Measurements from ENCODE around the gene KIAA1671. TPM values are rescaled to one million over a fixed set of nuclear protein-coding genes. Genes with fewer than 3 reads are reported as not detected.
A peak's percentile ranks its signal among the peaks of the same experiment; 100 is the strongest.

KIAA1671 gene
- polyA plus RNA-seq, 3 donors: 4.4 to 5.5 (median 4.8) TPM

GRCh38 chr22:24975813-24976341, 23.4 kb downstream of the KIAA1671 start:
- WGBS, 3 donors: 39 to 51% (median 46%) methylated on average over 11 of the region's 11 CpGs
- no peak overlapping the region for H3K27ac ChIP-seq (ENCODE audit: low read depth, low read length)

DNA sequence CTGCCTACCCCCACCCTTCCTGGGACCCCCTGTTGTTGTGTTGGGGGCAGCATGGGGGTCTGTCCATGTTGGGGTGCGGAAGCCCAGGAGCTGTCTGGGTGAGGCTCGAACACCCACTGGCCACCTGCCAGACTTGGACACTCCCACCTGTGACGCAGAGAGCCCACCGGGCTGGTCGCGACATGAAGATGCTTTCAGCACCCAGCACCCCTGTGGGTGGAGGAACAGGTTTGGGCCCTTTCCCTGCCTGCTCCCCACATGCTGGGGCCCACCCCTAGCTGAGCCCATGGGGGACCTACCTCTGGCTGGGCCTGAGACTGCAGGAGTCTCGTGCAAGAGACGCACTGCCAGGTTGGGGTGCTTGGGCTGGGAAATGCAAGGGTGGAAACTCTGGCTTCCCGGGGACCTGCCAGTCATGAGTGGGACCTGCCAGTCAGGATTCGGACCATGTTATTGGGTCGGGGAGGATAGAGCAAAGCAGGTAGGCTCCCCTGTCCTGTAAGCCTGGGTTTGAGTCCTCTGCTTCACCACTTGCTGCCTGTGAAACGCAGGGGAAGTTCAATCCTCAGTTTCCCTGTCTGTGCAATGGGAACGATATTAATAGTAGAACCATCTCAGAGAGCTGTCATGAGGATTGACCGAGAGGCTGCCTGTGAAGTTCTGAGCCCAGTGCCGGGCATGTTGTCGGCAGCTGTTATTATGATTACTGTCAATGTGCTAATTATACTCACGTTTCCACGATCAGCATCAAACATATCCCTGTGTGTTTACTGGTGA, 24.1 kb downstream of the KIAA1671 start:
- WGBS, 3 donors: 56 to 65% (median 65%) methylated on average over 18 of the region's 18 CpGs
- peak overlapping the region; percentile 36 for H3K27ac ChIP-seq (ENCODE audit: low read depth, low read length)

- WGBS, 3 donors: 34 to 49% (median 44%) methylated on average over 12 of the region's 12 CpGs
- H3K27ac ChIP-seq (ENCODE audit: low read depth, low read length): no peak overlapping the region
These were observed 25.1 kb downstream of the KIAA1671 start for GRCh38 chr22:24977370-24978221.

- WGBS, 3 donors: 91 to 95% (median 92%) methylated on average over 1 of the region's 1 CpG
- H3K27ac ChIP-seq (ENCODE audit: low read depth, low read length): no peak overlapping the region
These were observed 25.8 kb downstream of the KIAA1671 start for GRCh38 chr22:24978308-24978707.

- H3K27ac ChIP-seq (ENCODE audit: low read depth, low read length): no peak overlapping the region
- 66 to 86% (median 84%) methylated on average over 5 of the region's 5 CpGs for WGBS, 3 donors
These were observed 28.6 kb downstream of the KIAA1671 start for GRCh38 chr22:24981066-24981465.

DNA sequence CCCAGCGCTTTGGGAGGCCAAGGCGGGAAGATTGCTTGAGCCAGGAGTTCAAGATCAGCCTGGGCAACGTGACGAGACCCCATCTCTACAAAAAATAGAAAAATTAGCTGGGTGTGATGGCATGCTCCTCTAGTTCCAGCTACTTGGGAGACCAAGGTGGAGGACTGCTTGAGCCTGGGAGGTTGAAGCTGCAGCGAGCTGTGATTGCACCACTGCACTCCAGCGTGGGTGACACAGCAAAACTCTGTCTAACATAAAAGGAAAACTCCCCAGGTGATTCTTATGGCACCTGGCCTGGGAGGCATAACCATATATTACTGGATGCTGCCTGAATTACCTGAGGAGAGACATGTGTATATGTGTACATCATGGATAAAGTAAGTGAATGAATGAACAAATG, 29.1 kb downstream of the KIAA1671 start:
- no peak overlapping the region for H3K27ac ChIP-seq (ENCODE audit: low read depth, low read length)
- WGBS, 3 donors: 84 to 92% (median 88%) methylated on average over 6 of the region's 6 CpGs

- no peak overlapping the region for H3K27ac ChIP-seq (ENCODE audit: low read depth, low read length)
- 67 to 77% (median 73%) methylated on average over 8 of the region's 8 CpGs for WGBS, 3 donors
These were observed 30.0 kb downstream of the KIAA1671 start for GRCh38 chr22:24982301-24983056.

DNA sequence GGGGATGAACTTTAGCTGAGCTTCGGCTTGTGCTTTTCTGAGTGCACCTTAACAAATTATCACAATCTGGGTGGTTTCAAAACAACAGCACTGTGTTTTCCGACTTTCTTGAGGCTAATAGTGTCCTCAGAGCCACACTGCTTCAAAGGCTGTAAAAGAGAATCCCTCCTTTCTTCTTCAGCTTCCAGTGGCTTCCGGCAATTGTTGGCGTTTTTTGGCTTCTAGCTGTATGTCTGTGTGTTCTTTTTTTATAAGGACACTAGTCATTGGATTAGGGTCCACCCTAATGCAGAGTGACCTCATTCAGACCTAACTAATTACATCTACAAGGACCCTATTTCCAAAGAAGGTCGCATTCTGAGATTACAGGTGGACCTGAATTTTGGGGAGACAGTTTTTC, 30.6 kb downstream of the KIAA1671 start:
- 70 to 81% (median 72%) methylated on average over 5 of the region's 5 CpGs for WGBS, 3 donors

GRCh38 chr22:24984122-24984521, 31.6 kb downstream of the KIAA1671 start:
- WGBS, 3 donors: 88 to 100% (median 96%) methylated on average over 1 of the region's 1 CpG
- H3K27ac ChIP-seq (ENCODE audit: low read depth, low read length): no peak overlapping the region

More for the DNA sequence above, 30.6 kb downstream of the KIAA1671 start:
- H3K27ac ChIP-seq (ENCODE audit: low read depth, low read length): no peak overlapping the region

DNA sequence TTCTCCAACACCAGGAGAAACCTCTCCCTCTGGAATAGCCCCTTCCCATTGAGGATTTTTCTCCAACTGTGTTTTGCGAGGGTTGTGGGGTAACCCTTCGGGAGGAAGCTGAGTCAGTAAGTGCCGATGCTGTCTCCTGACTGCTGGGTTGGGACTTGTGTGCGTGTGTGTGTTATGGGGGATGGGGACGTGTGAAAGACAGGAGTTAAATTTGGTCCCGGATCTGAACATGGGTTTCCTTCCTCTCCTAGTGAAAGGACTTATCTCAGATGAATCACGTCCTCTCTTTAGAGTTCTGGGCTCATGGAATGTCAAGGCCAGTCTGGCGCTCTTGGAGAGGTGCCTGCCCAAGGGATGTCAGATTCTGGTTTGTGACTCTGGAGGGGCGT, 33.3 kb downstream of the KIAA1671 start:
- no peak overlapping the region for H3K27ac ChIP-seq (ENCODE audit: low read depth, low read length)
- 23 to 64% (median 24%) methylated on average over 9 of the region's 9 CpGs for WGBS, 3 donors

GRCh38 chr22:24986816-24987215, 34.3 kb downstream of the KIAA1671 start:
- WGBS, 3 donors: 72 to 78% (median 73%) methylated on average over 4 of the region's 4 CpGs
- no peak overlapping the region for H3K27ac ChIP-seq (ENCODE audit: low read depth, low read length)

DNA sequence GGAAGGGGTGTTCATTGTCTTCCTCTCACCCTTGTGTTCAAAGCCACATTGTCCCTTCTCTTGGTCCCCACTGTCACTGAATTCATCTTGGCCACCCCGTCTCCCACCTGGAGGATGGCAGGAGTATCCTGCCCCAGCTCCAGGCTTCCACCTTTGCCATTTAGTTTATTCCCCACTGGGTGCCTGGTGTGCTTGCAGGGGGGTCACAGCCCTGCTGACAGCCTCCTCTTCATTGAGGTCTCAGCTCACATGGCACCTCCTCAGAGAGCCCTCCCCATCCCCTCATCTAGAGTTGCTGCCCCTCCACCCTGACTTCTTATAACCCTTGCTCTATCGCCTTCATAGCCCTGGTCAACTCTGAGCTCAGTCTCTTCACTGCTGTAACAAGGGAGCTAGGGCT, 36.6 kb downstream of the KIAA1671 start:
- H3K27ac ChIP-seq (ENCODE audit: low read depth, low read length): no peak overlapping the region
- WGBS, 3 donors: 60 to 94% (median 60%) methylated on average over 2 of the region's 2 CpGs

DNA sequence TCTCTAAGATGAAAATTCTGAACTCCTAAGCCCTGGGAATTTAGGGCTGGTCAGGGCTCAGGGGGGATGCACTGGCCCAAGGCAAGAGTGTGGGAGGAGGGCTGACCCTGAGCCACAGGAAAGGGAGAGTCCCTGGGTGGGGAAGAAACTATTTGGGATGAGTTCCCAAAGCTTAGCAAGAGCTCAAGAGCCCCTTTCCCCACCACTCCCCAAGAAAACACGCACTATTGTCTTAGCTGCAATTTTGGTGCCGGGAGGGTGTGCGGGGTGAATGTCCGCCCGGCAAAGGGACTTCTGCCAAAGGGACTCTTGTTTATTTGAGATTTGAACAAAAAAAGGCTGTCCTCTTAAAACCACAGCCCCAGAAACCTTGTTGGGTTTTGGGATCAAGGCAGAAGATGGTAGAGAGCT, 37.0 kb downstream of the KIAA1671 start:
- no peak overlapping the region for H3K27ac ChIP-seq (ENCODE audit: low read depth, low read length)

DNA sequence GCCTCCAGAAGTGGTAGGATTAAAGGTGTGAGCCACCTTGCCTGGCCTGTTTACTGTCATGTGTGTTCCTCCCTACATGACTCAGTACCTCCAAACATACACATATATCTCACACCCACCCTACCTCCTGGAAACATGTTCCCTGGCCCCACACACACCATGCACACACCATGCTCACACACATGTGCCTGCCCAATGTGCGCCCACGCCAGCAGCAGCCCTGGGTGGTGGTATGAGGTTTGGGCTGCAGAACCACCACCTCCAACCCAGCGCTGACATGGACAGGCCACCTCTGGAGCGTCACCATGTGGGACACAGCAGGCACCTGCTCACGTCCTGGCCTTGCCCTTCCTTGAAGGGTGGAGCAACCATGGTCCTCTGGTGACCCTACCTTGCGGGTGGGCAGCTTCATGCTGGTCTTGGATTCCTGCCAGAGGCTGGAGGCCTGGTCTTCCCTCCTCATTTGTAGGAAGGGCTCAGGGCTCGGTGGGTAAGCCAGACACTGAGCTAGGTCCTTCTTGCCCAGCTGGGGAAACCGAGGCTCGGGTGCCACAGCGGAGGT, 37.9 kb downstream of the KIAA1671 start:
- WGBS, 3 donors: 85 to 98% (median 92%) methylated on average over 10 of the region's 10 CpGs
- H3K27ac ChIP-seq (ENCODE audit: low read depth, low read length): no peak overlapping the region

More for the DNA sequence above, 37.0 kb downstream of the KIAA1671 start:
- 40 to 78% (median 50%) methylated on average over 5 of the region's 5 CpGs for WGBS, 3 donors

DNA sequence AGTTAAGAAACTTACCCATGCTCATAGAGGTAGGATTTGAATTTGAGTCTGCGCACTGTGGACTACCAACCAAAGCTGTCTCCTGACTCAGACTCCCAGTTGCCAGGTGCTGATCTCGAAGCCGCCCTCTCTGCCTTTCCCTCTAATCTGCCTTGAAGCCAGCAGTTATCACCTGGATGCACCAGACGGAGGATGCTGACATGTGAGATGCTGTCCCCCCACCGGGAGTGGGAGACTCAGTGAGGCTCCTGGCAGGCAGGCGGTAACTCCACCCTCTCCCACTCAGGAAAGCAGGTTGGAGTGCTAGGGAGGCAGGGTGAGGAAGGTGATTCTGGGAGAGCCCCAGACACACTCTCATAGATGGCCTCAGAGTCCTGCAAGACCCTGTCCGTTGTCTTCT, 40.4 kb downstream of the KIAA1671 start:
- no peak overlapping the region for H3K27ac ChIP-seq (ENCODE audit: low read depth, low read length)

DNA sequence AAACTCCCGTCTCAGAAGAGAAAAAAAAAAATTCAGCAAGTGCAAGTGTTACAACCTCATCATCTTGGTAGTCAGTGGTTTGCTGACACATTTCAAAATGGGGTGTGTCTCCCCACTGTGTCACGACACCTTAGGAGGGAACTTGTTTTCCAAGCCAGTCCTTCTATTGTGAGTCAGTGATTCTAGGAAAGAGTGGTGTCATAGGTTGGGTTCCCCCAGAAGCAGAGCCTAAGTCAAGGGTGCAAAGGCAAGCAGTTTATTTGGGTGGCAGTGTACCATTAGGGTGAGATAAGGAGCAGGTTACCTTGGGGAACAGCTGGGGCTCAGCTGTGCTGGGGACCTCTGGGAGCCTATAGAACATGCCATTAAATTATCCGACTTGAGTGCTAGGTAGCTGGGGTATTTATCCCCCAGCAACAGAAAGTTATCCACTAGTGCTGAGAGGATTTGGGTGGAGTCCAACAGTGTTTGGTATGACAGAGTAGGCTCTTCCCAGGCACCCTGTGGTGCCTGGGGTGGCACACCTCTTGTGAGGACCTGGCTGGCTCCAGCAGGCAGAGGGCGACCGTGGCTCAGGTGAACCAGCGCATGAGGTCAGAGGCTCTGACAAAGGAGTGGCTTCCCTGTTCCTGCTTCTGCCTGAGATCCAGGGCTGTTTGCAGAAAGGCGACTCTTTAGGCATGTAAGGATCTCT, 41.7 kb downstream of the KIAA1671 start:
- WGBS, 3 donors: 66 to 74% (median 73%) methylated on average over 7 of the region's 7 CpGs
- no peak overlapping the region for H3K27ac ChIP-seq (ENCODE audit: low read depth, low read length)

More for the DNA sequence above, 40.4 kb downstream of the KIAA1671 start:
- WGBS, 3 donors: 68 to 89% (median 84%) methylated on average over 7 of the region's 7 CpGs

GRCh38 chr22:24995649-24996180, 43.2 kb downstream of the KIAA1671 start:
- 88 to 91% (median 89%) methylated on average over 2 of the region's 2 CpGs for WGBS, 3 donors
- H3K27ac ChIP-seq (ENCODE audit: low read depth, low read length): no peak overlapping the region
